ENCODE results near the gene PROCR. TPM values are rescaled to one million over a fixed set of nuclear protein-coding genes. Genes with fewer than 3 reads are reported as not detected.
"Not testable (repeated sequence)": the region's sequence is repeated elsewhere in the genome, so short reads cannot be mapped to it uniquely, and the experiment has no call there.

Gene PROCR
- total RNA-seq, 6 experiments from 2014 or later = 21.0 to 29.6 (median 23.4) TPM

- Mint-ChIP-seq H3K27me3 (ENCODE audit: insufficient read depth) (no peaks in the 10 kb centered on the region), H3K36me3 (ENCODE audit: low read depth) (no peaks in the 10 kb centered on the region), H3K9me3 (no peaks in the 10 kb centered on the region), H3K27ac (no peak overlapping the region), H3K4me1 (ENCODE audit: low read depth) (peaks cover 28% of the 10 kb centered on the region), H3K4me3 (no peak overlapping the region)
- no peak for TF ChIP-seq CTCF (IDR thresholded peaks at IDR 0.05)
- no peak for DNase-seq
These were observed 20.9 kb upstream of the PROCR start for GRCh38 chr20:35150846-35151579.

GRCh38 chr20:35151736-35152135 is 20.1 kb upstream of the PROCR start:
- H3K27ac Mint-ChIP-seq = no peak overlapping the region
- H3K36me3 Mint-ChIP-seq (ENCODE audit: low read depth) = no peaks in the 10 kb centered on the region
- DNase-seq = no peak
- H3K4me3 Mint-ChIP-seq = no peak overlapping the region
- TF ChIP-seq CTCF (IDR thresholded peaks at IDR 0.05) = no peak
- H3K9me3 Mint-ChIP-seq = no peaks in the 10 kb centered on the region
- H3K4me1 Mint-ChIP-seq (ENCODE audit: low read depth) = peaks cover 23% of the 10 kb centered on the region
- H3K27me3 Mint-ChIP-seq (ENCODE audit: insufficient read depth) = peaks cover 5% of the 10 kb centered on the region; the same call in 1 of the 2 replicates

- Mint-ChIP-seq H3K4me3 (no peak overlapping the region), H3K27ac (no peak overlapping the region), H3K36me3 (ENCODE audit: low read depth) (no peaks in the 10 kb centered on the region), H3K27me3 (ENCODE audit: insufficient read depth) (peaks cover 8% of the 10 kb centered on the region; the same call in 1 of the 2 replicates), H3K9me3 (no peaks in the 10 kb centered on the region), H3K4me1 (ENCODE audit: low read depth) (peaks cover 3% of the 10 kb centered on the region; the same call in 1 of the 2 replicates)
- no peak for TF ChIP-seq CTCF (IDR thresholded peaks at IDR 0.05)
- no peak for DNase-seq
These were observed 15.9 kb upstream of the PROCR start for GRCh38 chr20:35155936-35156335.

- no peak for DNase-seq
- Mint-ChIP-seq H3K27ac (no peak overlapping the region), H3K27me3 (ENCODE audit: insufficient read depth) (peaks cover 8% of the 10 kb centered on the region; the same call in 1 of the 2 replicates), H3K4me1 (ENCODE audit: low read depth) (no peaks in the 10 kb centered on the region), H3K9me3 (no peaks in the 10 kb centered on the region), H3K4me3 (no peak overlapping the region), H3K36me3 (ENCODE audit: low read depth) (no peaks in the 10 kb centered on the region)
- TF ChIP-seq CTCF (IDR thresholded peaks at IDR 0.05) = no peak
These were observed 14.9 kb upstream of the PROCR start for GRCh38 chr20:35156978-35157377.

GRCh38 chr20:35160341-35160740 is 11.5 kb upstream of the PROCR start:
- H3K9me3 Mint-ChIP-seq; H3K36me3 Mint-ChIP-seq (ENCODE audit: low read depth); H3K4me3 Mint-ChIP-seq; H3K4me1 Mint-ChIP-seq (ENCODE audit: low read depth); H3K27ac Mint-ChIP-seq; DNase-seq: not testable (repeated sequence)
- peaks cover 22% of the 10 kb centered on the region for H3K27me3 Mint-ChIP-seq (ENCODE audit: insufficient read depth)

GRCh38 chr20:35164531-35164930 is 7.3 kb upstream of the PROCR start:
- H3K4me3 Mint-ChIP-seq; H3K36me3 Mint-ChIP-seq (ENCODE audit: low read depth); H3K9me3 Mint-ChIP-seq; H3K27ac Mint-ChIP-seq; DNase-seq: not testable (repeated sequence)
- H3K27me3 Mint-ChIP-seq (ENCODE audit: insufficient read depth) = peaks cover 15% of the 10 kb centered on the region
- H3K4me1 Mint-ChIP-seq (ENCODE audit: low read depth) = peaks cover 11% of the 10 kb centered on the region

Measured in HFFc6 (cell line).